Measurements from ENCODE around the gene CLTCL1.
"Not testable (repeated sequence)": the region's sequence is repeated elsewhere in the genome, so short reads cannot be mapped to it uniquely, and the experiment has no call there.

The CLTCL1 gene

GRCh38 chr22:19218541-19219233, 72.8 kb downstream of the CLTCL1 start:
- DNase-seq (ENCODE audit: low read depth), result no peak

- no peak for DNase-seq (ENCODE audit: low read depth)
Observed at GRCh38 chr22:19216579-19216978, 74.9 kb downstream of the CLTCL1 start.

GRCh38 chr22:19215360-19215759, 76.2 kb downstream of the CLTCL1 start:
- no peak for DNase-seq (ENCODE audit: low read depth)

- DNase-seq (ENCODE audit: low read depth), result no peak
Observed at GRCh38 chr22:19214078-19214473, 77.4 kb downstream of the CLTCL1 start.

- DNase-seq (ENCODE audit: low read depth), result no peak
Observed at GRCh38 chr22:19213442-19214077, 78.0 kb downstream of the CLTCL1 start.

GRCh38 chr22:19213001-19213400, 78.5 kb downstream of the CLTCL1 start:
- no peak for DNase-seq (ENCODE audit: low read depth)

GRCh38 chr22:19212302-19212870, 79.1 kb downstream of the CLTCL1 start:
- DNase-seq (ENCODE audit: low read depth), result no peak

GRCh38 chr22:19210188-19210587, 81.3 kb downstream of the CLTCL1 start:
- no peak for DNase-seq (ENCODE audit: low read depth)

GRCh38 chr22:19208287-19208847, 83.2 kb downstream of the CLTCL1 start:
- no peak for DNase-seq (ENCODE audit: low read depth)

- DNase-seq (ENCODE audit: low read depth), result no peak
Observed at GRCh38 chr22:19207884-19208283, 83.6 kb downstream of the CLTCL1 start.

GRCh38 chr22:19207401-19207808, 84.1 kb downstream of the CLTCL1 start:
- DNase-seq (ENCODE audit: low read depth), result no peak

- DNase-seq (ENCODE audit: low read depth), result no peak
Observed at GRCh38 chr22:19206287-19206686, 85.2 kb downstream of the CLTCL1 start.

- DNase-seq (ENCODE audit: low read depth), result no peak
Observed at GRCh38 chr22:19204640-19205039, 86.9 kb downstream of the CLTCL1 start.

GRCh38 chr22:19203834-19204233, 87.7 kb downstream of the CLTCL1 start:
- no peak for DNase-seq (ENCODE audit: low read depth)

- DNase-seq (ENCODE audit: low read depth), result not testable (repeated sequence)
Observed at GRCh38 chr22:19202799-19203186, 88.7 kb downstream of the CLTCL1 start.

GRCh38 chr22:19201869-19202798, 89.4 kb downstream of the CLTCL1 start:
- no peak for DNase-seq (ENCODE audit: low read depth)

- no peak for DNase-seq (ENCODE audit: low read depth)
Observed at GRCh38 chr22:19201130-19201868, 90.2 kb downstream of the CLTCL1 start.

- no peak for DNase-seq (ENCODE audit: low read depth)
Observed at GRCh38 chr22:19199479-19199878, 92.0 kb downstream of the CLTCL1 start.

- no peak for DNase-seq (ENCODE audit: low read depth)
Observed at GRCh38 chr22:19197997-19198865, 93.3 kb downstream of the CLTCL1 start.

GRCh38 chr22:19196841-19197612, 94.5 kb downstream of the CLTCL1 start:
- DNase-seq (ENCODE audit: low read depth), result no peak

Data from activated T-helper 9 cell treated with anti-CD3 and anti-CD28 coated beads, Interleukin-2, amount 50 U/mL, for 16 hours (primary cell).